Ovary (tissue), 9 donors: ENCODE data around the gene ERI3. TPM values are rescaled to one million over a fixed set of nuclear protein-coding genes. Genes with fewer than 3 reads are reported as not detected.

Experiments used
- DNase-seq, 5 donors: peaks; one replicate each; pipeline ENCODE4 v3.0.0-alpha.2; 2019 to 2020
- H3K27ac ChIP-seq, 2 donors: fragments of 200-600 bp; one replicate each; pipeline versions ENCODE4 v1.5.1 to v1.8.0; 2019 to 2022
- H3K27me3 ChIP-seq: fragments of 200-600 bp; one replicate; pipeline ENCODE4 v1.8.0; 2022
- H3K36me3 ChIP-seq: fragments of 200-600 bp; sonication (generic); one replicate; pipeline ENCODE4 v1.5.1; 2019
- H3K4me1 ChIP-seq: one replicate; pipeline ENCODE4 v1.8.1; 2013; ENCODE audit warnings: mild to moderate bottlenecking, moderate library complexity; ENCODE audit not compliant: insufficient read depth
- H3K4me3 ChIP-seq: fragments of 200-600 bp; sonication (generic); one replicate; pipeline ENCODE4 v1.5.1; 2017
- H3K9me3 ChIP-seq, 2 donors: fragments of 200-600 bp in 1 of 2; sonication (generic) in 1 of 2; one replicate each; pipeline versions ENCODE4 v1.5.1 to v1.8.1; 2013 to 2019; ENCODE audit warnings: mild to moderate bottlenecking in 1 of 2, moderate library complexity in 1 of 2
- EP300 ChIP-seq: sonication (generic); formaldehyde crosslinking; IDR thresholded peaks from one replicate; pipeline ENCODE4 v1.6.1; 2017; ENCODE audit warnings: antibody characterized with exemption
- POLR2A ChIP-seq: fragments of 450-650 bp; IDR thresholded peaks from one replicate; pipeline ENCODE4 v1.6.1; 2017; ENCODE audit warnings: antibody characterized with exemption, mild to moderate bottlenecking, moderate library complexity
- WGBS, 3 donors: extraction: QIAGEN DNeasy Blood & Tissue Kit in 1 of 3; methylation state at CpG; one replicate each; pipeline versions ENCODE4 v1.1.5 to v1.1.7; 2013 to 2017; 5-methylcytosine and 5-hydroxymethylcytosine counted together
- intact Hi-C, 4 donors: fragments of 100-400 bp; cut with DNase I; formaldehyde crosslinking; loops; one replicate each; pipeline versions ENCODE4 v1.11.0 to v1.15.1; 2022 to 2023
- polyA plus RNA-seq, 2 donors: library from polyadenylated mRNA; stranded (reverse); fragments of 200-250 nt in 1 of 2; fragments of 350-450 nt in 1 of 2; fragmentation: Illumina TruSeq in 1 of 2; extraction: RNeasy Lipid Tissue Mini Kit (QIAGEN cat#74804) in 1 of 2; gene quantifications; one replicate each; pipeline ENCODE4 v1.2.3, GENCODE V29; 2013 to 2014
- total RNA-seq, 7 donors: library from RNA; depleted of rRNA in 2 of 7; stranded (reverse); fragments of >200 nt in 2 of 7; fragmentation: NEBNext Ultra II Directional in 3 of 7; extraction: Animal tissue kit (Norgen Biotek cat#: 25700) in 3 of 7; gene quantifications; one replicate each; pipeline versions ENCODE4 v1.1.0 to v1.2.4, GENCODE V29; 2016 to 2023
- TF ChIP-seq, protein P1 (sequence below), 3 donors: fragments of 450-650 bp in 2 of 3; fragments of 200-600 bp in 1 of 3; IDR thresholded peaks; one replicate each; pipeline versions ENCODE4 v1.5.1 to v1.8.0; 2016 to 2022; ENCODE audit warnings: antibody characterized with exemption in 3 of 3, mild to moderate bottlenecking in 1 of 3
- donor health status: DM: no; HTN: no; CAD: no; lungs with moderate emphysema.
- donor health status: DM: no; HTN: no; CAD: no.
- donor health status: Bipolar disorder and iron deficiency.
- donor health status: DM: yes; HTN: yes; CAD: no.
- donor health status: DM: no; HTN: no; CAD: no.
- donor health status: DM: yes; HTN: yes; CAD: no.

ERI3 gene
- total and polyA plus RNA-seq, 9 donors: 35.4 to 67.0 (median 48.9) TPM

DNA sequence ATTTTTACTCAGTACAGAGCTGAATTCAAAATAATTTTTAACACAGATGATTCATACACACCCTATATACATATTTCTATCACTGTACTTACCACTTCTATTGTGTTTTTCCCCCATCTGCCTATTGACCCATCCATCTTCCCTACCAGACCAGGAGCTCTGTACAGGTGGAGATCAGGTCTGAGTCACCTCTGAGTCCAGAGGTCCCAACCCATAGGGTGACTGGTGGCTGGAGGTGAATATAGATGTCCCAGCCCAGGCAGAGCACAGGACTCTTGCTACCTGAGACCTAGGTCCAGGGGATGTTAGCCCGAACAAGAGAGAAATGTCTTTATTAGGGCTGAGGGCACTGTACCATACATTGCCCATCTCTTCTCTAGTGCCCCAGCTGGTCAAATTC lies 87.0 kb downstream of the ERI3 start:
- Histone ChIP-seq H3K36me3 (no peaks in the 10 kb centered on the region), H3K4me3 (no peak overlapping the region), H3K4me1 (no peaks in the 10 kb centered on the region), H3K27me3 (no peaks in the 10 kb centered on the region), H3K9me3 (no peaks in the 10 kb centered on the region), H3K27ac (no peak overlapping the region)
- WGBS, 3 donors: 96 to 100% (median 98%) methylated on average over 1 of the region's 1 CpG
- intact Hi-C loops: no loop called here
- TF ChIP-seq POLR2A (no peak), EP300 (no peak)
- TF ChIP-seq, protein P1, sequence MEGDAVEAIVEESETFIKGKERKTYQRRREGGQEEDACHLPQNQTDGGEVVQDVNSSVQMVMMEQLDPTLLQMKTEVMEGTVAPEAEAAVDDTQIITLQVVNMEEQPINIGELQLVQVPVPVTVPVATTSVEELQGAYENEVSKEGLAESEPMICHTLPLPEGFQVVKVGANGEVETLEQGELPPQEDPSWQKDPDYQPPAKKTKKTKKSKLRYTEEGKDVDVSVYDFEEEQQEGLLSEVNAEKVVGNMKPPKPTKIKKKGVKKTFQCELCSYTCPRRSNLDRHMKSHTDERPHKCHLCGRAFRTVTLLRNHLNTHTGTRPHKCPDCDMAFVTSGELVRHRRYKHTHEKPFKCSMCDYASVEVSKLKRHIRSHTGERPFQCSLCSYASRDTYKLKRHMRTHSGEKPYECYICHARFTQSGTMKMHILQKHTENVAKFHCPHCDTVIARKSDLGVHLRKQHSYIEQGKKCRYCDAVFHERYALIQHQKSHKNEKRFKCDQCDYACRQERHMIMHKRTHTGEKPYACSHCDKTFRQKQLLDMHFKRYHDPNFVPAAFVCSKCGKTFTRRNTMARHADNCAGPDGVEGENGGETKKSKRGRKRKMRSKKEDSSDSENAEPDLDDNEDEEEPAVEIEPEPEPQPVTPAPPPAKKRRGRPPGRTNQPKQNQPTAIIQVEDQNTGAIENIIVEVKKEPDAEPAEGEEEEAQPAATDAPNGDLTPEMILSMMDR (IDR thresholded peaks at IDR 0.05): no peak
- no peak for DNase-seq

DNA sequence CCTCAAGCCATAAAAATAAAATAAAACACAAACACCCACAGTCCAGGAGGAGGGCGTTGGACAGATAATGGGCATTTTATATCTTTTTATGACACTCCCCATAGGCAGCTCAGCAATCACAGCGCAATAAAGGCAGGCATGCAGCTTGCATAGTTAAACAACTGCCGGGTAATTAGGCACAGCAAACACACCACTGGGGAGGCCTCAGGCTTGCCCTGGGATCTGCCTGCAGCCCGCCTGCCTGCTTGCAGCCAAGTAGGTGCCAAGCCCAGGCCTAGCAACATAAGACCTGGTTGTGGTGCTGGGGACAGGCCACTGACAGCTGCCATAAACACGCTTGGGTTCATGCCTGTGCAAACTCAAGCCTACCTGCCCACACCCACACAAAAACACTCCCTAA lies 87.6 kb downstream of the ERI3 start:
- no peaks in the 10 kb centered on the region for H3K36me3 ChIP-seq
- WGBS, 3 donors: 79 to 91% (median 84%) methylated on average over 4 to 5 of the region's 5 CpGs
- no peak overlapping the region for H3K4me3 ChIP-seq
- intact Hi-C loops: no loop called here
- H3K27ac ChIP-seq: no peak overlapping the region
- DNase-seq: no peak
- peaks cover under 1% of the 10 kb centered on the region for H3K4me1 ChIP-seq
- no peaks in the 10 kb centered on the region for H3K27me3 ChIP-seq
- no peaks in the 10 kb centered on the region for H3K9me3 ChIP-seq
- no peak for TF ChIP-seq EP300

DNA sequence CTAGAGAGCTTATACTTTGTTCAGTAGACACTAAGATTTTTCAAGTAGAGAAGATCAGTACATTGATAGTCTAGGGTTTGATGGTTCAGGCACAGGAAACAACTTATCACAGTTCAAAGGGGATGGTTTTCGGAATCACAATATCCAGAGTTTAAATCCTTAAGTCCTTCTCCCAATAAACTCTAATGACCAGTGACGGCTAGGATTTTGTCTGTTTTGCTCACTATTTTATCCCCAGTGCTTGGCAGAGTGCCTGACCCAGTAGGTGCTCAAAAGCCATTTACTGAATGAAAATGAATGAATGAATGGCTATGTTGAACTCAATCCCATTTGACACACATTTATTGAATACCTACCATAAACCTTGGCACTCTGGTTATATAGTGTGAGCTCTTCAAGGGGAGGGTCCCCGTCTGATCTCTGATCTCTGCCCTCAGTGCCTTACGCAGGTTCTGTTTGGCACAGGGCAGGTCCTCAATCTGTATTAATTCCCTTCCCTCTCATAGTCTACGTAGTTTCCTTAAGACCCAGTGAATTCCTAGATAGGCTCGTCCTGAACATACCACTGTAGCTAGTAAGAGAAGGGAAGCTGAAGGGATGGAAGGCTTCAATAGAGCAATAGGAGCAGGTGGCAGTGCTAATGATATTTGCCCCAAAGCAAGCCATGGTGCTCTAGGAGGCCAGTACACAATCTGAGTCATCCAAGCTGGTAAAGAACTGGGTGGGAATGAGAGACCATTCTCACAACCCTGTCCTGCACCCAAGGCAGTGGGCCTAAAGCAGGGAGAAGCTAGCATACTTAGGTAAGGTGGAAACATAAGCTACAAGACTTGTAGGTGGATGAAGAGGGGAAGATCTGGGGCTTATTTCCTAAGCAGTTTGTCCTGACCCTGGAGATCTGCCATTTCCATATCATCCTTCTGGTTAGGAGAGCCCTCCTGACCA lies 88.4 kb downstream of the ERI3 start:
- intact Hi-C loops: no loop called here
- no peaks in the 10 kb centered on the region for H3K36me3 ChIP-seq
- no peaks in the 10 kb centered on the region for H3K9me3 ChIP-seq
- no peak overlapping the region for H3K27ac ChIP-seq
- peaks cover 2% of the 10 kb centered on the region for H3K4me1 ChIP-seq
- DNase-seq: no peak
- H3K4me3 ChIP-seq: no peak overlapping the region
- WGBS, 3 donors: 93 to 96% (median 96%) methylated on average over 6 of the region's 6 CpGs
- no peak for TF ChIP-seq POLR2A
- no peaks in the 10 kb centered on the region for H3K27me3 ChIP-seq

DNA sequence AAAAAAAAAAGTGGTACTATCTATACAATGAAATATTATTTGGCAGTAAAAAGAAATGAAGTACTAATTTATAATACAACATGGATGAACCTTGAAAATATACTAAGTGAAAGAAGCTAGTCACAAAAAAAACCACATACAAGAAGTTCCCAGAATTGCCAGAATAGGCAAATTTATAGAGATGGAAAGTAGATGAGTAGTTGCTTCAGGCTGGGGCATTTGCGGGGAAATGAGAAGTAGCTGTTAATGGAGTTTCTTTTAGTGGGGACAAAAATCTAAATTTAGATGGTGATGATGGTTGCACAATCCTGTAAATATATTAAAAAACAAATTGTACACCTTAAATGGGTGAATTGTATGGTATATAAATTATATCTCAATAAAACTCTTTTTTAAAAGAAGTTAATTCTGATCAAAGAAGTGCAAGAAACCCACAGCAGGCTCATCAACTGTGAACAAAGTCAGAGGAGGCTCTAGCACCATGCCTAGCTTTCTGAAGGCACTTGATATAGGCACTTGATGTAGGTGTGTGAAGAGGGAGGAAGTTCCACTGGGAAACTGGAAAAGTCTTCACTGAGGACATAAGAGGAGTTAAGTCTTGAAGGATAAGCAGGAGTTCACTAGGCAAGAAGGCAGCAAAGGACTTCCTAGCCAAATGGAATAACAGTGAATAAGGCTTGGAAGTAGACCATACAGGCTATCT lies 89.2 kb downstream of the ERI3 start:
- WGBS, 3 donors: 94 to 100% (median 98%) methylated on average over 1 of the region's 1 CpG

DNA sequence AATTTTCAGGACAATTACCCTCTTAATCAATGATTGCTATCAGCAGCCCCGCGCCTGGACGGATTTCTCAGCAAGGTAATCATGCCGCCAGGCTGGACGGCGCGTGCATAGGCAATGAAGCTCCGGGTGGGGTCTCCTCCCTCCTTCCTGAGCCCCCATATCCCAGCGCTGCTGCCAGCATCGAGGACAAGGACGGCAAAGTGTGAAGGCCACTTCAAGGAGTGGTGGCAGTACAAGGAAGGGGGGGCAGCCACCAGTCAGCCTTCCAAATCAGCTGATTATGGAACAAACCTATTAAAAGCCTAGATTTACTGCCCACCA lies 90.6 kb downstream of the ERI3 start:
- Histone ChIP-seq H3K4me1 (peaks cover 2% of the 10 kb centered on the region), H3K4me3 (no peak overlapping the region), H3K27me3 (no peaks in the 10 kb centered on the region), H3K36me3 (no peaks in the 10 kb centered on the region), H3K27ac (no peak overlapping the region), H3K9me3 (no peaks in the 10 kb centered on the region)
- TF ChIP-seq EP300: no peak
- TF ChIP-seq POLR2A: no peak
- TF ChIP-seq, protein P1 (IDR thresholded peaks at IDR 0.05): no peak
- DNase-seq: no peak
- 91 to 95% (median 93%) methylated on average over 11 of the region's 11 CpGs for WGBS, 3 donors
- intact Hi-C loops: no loop called here

More for the DNA sequence above, 89.2 kb downstream of the ERI3 start:
- Histone ChIP-seq H3K9me3 (no peaks in the 10 kb centered on the region), H3K27me3 (no peaks in the 10 kb centered on the region), H3K4me1 (peaks cover 2% of the 10 kb centered on the region), H3K27ac (no peak overlapping the region), H3K4me3 (no peak overlapping the region), H3K36me3 (no peaks in the 10 kb centered on the region)
- intact Hi-C loops: no loop called here
- no peak for DNase-seq
- TF ChIP-seq, protein P1 (IDR thresholded peaks at IDR 0.05): no peak
- TF ChIP-seq POLR2A (no peak), EP300 (no peak)
